ENCODE data around the gene NET1. TPM values are rescaled to one million over a fixed set of nuclear protein-coding genes. Genes with fewer than 3 reads are reported as not detected.
A peak's percentile ranks its signal among the peaks of the same experiment; 100 is the strongest.

NET1 gene
- total and polyA plus RNA-seq, 11 donors: 5.6 to 29.5 (median 14.7) TPM

DNA sequence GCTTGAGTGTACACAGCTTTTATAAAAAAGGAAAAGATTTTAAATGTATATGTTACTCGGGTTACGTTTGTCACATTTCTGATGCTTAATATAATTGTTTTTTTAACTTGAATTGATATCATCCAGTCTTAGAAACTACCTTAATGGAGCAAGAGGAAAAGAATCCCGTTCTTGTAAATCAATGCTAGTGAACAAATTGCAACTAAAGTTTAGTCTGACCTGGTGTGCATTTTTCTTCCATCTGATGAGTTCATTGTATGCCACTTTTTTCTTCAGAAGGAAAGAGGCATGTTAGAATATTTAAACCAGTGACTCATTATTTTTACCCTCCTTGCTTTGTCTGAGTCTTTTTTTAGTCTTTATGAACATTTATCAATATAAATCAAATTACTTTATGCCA is 34.7 kb downstream of the NET1 start:
- Histone ChIP-seq H3K4me3 (peak overlapping the region; percentile 2 to 65 (median 54)), H3K36me3 (peaks cover 0 to 6% (median under 1%) of the 10 kb centered on the region in 9 donors), H3K9me3 (no peaks in the 10 kb centered on the region), H3K27ac (peak overlapping the region in 9 of 12 donors; percentile 22 to 74 (median 62)), H3K27me3 (no peaks in the 10 kb centered on the region), H3K4me1 (peaks cover 0 to 39% (median 7%) of the 10 kb centered on the region in 12 donors)
- intact Hi-C loops (cut with DNase I): loop anchor here in 4 of 10 donors (5.0 to 10.0 kb wide), 4 partner anchors 98 to 428 kb away; partner anchors contain the start of gene TASOR2 (in 1 of the 4)
- 39 to 60% (median 47%) methylated on average over 3 of the region's 3 CpGs for WGBS, 4 donors
- no peak for DNase-seq
- TF ChIP-seq, protein P1, sequence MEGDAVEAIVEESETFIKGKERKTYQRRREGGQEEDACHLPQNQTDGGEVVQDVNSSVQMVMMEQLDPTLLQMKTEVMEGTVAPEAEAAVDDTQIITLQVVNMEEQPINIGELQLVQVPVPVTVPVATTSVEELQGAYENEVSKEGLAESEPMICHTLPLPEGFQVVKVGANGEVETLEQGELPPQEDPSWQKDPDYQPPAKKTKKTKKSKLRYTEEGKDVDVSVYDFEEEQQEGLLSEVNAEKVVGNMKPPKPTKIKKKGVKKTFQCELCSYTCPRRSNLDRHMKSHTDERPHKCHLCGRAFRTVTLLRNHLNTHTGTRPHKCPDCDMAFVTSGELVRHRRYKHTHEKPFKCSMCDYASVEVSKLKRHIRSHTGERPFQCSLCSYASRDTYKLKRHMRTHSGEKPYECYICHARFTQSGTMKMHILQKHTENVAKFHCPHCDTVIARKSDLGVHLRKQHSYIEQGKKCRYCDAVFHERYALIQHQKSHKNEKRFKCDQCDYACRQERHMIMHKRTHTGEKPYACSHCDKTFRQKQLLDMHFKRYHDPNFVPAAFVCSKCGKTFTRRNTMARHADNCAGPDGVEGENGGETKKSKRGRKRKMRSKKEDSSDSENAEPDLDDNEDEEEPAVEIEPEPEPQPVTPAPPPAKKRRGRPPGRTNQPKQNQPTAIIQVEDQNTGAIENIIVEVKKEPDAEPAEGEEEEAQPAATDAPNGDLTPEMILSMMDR (IDR thresholded peaks at IDR 0.05): no peak
- no peak for TF ChIP-seq POLR2A (IDR thresholded peaks at IDR 0.05)
- ATAC-seq: no peak

DNA sequence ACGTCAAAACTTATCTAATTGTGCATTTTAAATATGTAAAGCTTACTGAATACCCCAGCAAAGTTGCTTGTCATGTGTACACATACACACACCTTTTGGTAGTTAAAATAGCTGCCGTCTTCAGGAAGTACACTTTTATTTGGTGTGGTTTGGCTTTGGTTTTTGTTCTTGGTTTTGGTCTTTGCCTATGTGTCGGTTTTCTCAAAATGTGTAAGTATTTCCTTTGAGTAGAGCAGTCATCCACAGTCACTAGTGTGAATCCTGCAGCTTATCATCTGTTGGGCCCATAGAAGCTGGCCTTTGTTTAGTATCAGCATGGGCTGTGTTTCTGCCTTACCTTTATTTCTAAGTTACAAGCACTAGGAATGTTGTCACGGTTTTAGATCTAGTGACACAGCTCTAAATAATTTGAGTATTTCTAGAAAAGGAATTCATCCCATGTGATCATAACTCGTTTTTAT is 35.3 kb downstream of the NET1 start:
- DNase-seq: no peak
- Histone ChIP-seq H3K27ac (peak overlapping the region in 10 of 12 donors; percentile 5 to 74 (median 60)), H3K36me3 (peaks cover 0 to 12% (median 6%) of the 10 kb centered on the region in 9 donors), H3K4me1 (peaks cover 0 to 39% (median 7%) of the 10 kb centered on the region in 12 donors), H3K4me3 (peak overlapping the region in 11 of 12 donors; percentile 25 to 65 (median 55)), H3K27me3 (no peaks in the 10 kb centered on the region), H3K9me3 (no peaks in the 10 kb centered on the region)
- no peak for ATAC-seq
- intact Hi-C loops (cut with DNase I): loop anchor here in 4 of 10 donors (5.0 to 10.0 kb wide), 4 partner anchors 97 to 427 kb away; partner anchors contain the start of gene TASOR2 (in 1 of the 4)
- WGBS, 4 donors: 41 to 57% (median 50%) methylated on average over 5 of the region's 5 CpGs
- no peak for TF ChIP-seq POLR2A (IDR thresholded peaks at IDR 0.05)
- TF ChIP-seq, protein P1 (IDR thresholded peaks at IDR 0.05): no peak

DNA sequence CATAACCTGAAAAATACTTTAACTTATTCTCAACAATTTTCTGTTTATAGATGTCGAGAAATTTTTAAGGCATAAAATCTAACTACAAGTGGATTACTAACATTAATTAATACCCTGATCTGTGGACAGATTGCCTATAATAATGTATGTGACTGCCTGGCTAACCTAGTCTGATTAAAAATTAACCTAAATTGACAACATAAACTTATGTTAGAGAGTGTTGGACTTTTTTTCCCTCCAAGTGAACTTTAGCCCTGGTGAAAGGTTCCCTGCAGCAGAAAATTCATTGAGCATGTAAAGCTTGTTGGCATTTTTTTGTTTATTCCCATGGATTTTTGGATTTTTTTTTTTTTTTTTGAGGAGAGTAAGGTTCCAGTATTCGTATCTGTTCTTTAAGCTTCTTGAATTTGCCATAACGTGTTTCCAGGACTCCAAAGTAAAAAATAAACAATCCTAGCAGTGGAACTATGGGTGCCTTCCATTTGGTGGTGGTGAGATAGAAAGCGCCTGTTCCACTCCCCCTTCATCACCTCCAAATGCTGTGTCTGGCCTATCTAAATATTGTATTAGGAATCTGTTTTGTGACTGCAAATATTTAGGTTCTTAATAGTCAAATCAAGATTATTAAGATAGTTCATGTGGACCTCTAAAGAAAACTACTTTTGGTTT is 36.1 kb downstream of the NET1 start:
- H3K27me3 ChIP-seq: no peaks in the 10 kb centered on the region
- intact Hi-C loops (cut with DNase I): loop anchor here in 4 of 10 donors (5.0 to 10.0 kb wide), 4 partner anchors 96 to 426 kb away; partner anchors contain the start of gene TASOR2 (in 1 of the 4)

More for the DNA sequence above, 36.1 kb downstream of the NET1 start:
- Histone ChIP-seq H3K36me3 (peaks cover 0 to 20% (median 14%) of the 10 kb centered on the region in 9 donors), H3K27ac (peak overlapping the region in 9 of 12 donors; percentile 8 to 74 (median 62)), H3K4me3 (peak overlapping the region in 10 of 12 donors; percentile 25 to 65 (median 56)), H3K9me3 (no peaks in the 10 kb centered on the region), H3K4me1 (peaks cover 0 to 39% (median 7%) of the 10 kb centered on the region in 12 donors)
- TF ChIP-seq POLR2A (IDR thresholded peaks at IDR 0.05): no peak
- TF ChIP-seq, protein P1 (IDR thresholded peaks at IDR 0.05): no peak
- WGBS, 4 donors: 63 to 80% (median 67%) methylated on average over 4 of the region's 4 CpGs
- DNase-seq (no peak), ATAC-seq (no peak)

Measured in heart left ventricle (tissue), 16 donors.